ENCODE measurements around the gene LINGO3. TPM values are rescaled to one million over a fixed set of nuclear protein-coding genes. Genes with fewer than 3 reads are reported as not detected.

The LINGO3 gene
- total RNA-seq, 1 donor from 2014 or later = not detected

DNA sequence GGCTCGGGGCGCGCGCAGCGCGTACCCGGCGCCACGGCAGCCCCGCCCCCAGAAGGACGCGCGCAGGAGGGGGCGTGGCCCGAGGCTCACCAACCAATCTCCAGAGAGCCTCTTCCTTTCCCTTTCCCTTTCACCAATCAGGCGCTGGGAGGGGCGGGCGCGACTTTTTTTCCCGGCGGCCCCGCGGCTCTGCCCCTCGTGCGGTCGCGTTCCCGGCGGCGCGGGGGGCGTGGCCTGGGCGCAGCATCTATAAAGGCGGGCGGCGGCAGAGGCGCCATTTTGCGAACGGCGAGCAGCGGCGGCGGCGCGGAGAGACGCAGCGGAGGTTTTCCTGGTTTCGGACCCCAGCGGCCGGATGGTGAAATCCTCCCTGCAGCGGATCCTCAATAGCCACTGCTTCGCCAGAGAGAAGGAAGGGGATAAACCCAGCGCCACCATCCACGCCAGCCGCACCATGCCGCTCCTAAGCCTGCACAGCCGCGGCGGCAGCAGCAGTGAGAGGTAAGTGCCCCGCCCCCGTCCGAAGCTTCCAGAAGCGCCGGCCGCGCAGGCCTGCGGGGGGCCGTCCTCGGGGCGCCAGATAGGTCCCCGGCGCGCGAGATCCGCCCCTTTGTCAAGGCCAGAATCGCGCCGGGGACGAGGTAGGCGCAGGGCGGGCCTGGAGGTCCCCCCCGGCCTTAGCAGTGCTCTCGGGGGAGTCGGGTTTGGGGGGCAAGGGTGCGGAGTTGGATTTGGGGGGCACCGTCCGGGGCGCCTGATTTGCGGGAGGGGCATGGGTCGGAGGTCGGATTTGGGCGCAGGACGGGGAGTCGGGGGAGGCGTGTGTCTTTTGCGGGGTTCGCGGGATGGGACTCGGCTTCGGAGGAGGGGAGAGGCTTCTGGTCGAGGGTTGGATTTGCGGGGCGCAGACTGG is 38.5 kb downstream of the LINGO3 start:
- intact Hi-C loops (cut with DNase I) = no loop called here
- Histone ChIP-seq H3K4me1 (peaks cover 76% of the 10 kb centered on the region), H3K36me3 (peaks cover 25% of the 10 kb centered on the region), H3K27me3 (ENCODE audit: low read depth) (no peaks in the 10 kb centered on the region), H3K27ac (peak overlapping the region; percentile 99), H3K9me3 (no peaks in the 10 kb centered on the region), H3K4me3 (peak overlapping the region; percentile 92)
- DNase-seq = peak; percentile 98
- peak; percentile 91 to 94 for ATAC-seq
- TF ChIP-seq, protein P1, sequence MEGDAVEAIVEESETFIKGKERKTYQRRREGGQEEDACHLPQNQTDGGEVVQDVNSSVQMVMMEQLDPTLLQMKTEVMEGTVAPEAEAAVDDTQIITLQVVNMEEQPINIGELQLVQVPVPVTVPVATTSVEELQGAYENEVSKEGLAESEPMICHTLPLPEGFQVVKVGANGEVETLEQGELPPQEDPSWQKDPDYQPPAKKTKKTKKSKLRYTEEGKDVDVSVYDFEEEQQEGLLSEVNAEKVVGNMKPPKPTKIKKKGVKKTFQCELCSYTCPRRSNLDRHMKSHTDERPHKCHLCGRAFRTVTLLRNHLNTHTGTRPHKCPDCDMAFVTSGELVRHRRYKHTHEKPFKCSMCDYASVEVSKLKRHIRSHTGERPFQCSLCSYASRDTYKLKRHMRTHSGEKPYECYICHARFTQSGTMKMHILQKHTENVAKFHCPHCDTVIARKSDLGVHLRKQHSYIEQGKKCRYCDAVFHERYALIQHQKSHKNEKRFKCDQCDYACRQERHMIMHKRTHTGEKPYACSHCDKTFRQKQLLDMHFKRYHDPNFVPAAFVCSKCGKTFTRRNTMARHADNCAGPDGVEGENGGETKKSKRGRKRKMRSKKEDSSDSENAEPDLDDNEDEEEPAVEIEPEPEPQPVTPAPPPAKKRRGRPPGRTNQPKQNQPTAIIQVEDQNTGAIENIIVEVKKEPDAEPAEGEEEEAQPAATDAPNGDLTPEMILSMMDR (IDR thresholded peaks at IDR 0.05) = peak; percentile 13

DNA sequence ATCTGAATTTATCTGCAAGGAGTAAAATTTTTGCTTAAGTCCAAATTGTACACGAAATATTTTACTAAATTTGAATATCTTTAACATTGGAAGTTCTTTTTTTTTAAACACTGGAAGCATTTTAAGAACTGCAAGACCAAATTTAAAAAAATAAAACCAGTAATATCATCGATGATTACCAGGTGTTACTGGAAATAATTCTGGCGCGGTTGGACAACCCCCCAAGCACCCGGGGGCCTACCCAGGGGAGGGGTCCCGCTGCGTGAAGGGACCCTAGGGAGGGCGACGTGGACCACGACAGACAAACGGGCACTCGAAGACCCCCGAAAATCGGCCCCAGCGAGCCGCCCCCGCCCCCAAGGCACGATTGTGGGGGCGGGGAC is 39.1 kb downstream of the LINGO3 start:
- Histone ChIP-seq H3K27me3 (ENCODE audit: low read depth) (no peaks in the 10 kb centered on the region), H3K27ac (peak overlapping the region; percentile 56), H3K4me3 (peak overlapping the region; percentile 92), H3K36me3 (peaks cover 25% of the 10 kb centered on the region), H3K4me1 (peaks cover 70% of the 10 kb centered on the region), H3K9me3 (no peaks in the 10 kb centered on the region)
- ATAC-seq (no peak), DNase-seq (no peak)
- TF ChIP-seq, protein P1 (IDR thresholded peaks at IDR 0.05) = no peak
- intact Hi-C loops (cut with DNase I) = no loop called here

DNA sequence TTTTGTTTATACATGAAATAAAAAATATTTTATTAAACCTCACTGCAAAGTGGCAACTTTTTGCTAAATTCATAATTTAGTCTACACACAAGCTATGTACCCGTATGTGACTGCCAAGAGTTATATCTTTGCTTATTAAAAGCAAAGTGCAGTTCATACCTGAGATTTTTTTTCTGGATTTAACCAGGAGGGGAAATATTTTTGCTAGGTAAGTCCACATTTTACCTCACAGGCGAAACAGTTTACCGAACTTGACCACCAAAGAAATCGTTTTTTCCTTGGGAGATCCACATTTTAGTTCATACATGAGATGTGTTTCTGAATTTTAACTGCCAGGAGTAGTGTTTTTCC is 39.5 kb downstream of the LINGO3 start:
- H3K27ac ChIP-seq = no peak overlapping the region
- DNase-seq = no peak
- no peak for ATAC-seq
- TF ChIP-seq, protein P1 (IDR thresholded peaks at IDR 0.05) = no peak
- H3K4me1 ChIP-seq = peaks cover 66% of the 10 kb centered on the region
- no peaks in the 10 kb centered on the region for H3K9me3 ChIP-seq
- no peaks in the 10 kb centered on the region for H3K27me3 ChIP-seq (ENCODE audit: low read depth)
- peaks cover 24% of the 10 kb centered on the region for H3K36me3 ChIP-seq
- H3K4me3 ChIP-seq = peak overlapping the region; percentile 92
- intact Hi-C loops (cut with DNase I) = no loop called here

DNA sequence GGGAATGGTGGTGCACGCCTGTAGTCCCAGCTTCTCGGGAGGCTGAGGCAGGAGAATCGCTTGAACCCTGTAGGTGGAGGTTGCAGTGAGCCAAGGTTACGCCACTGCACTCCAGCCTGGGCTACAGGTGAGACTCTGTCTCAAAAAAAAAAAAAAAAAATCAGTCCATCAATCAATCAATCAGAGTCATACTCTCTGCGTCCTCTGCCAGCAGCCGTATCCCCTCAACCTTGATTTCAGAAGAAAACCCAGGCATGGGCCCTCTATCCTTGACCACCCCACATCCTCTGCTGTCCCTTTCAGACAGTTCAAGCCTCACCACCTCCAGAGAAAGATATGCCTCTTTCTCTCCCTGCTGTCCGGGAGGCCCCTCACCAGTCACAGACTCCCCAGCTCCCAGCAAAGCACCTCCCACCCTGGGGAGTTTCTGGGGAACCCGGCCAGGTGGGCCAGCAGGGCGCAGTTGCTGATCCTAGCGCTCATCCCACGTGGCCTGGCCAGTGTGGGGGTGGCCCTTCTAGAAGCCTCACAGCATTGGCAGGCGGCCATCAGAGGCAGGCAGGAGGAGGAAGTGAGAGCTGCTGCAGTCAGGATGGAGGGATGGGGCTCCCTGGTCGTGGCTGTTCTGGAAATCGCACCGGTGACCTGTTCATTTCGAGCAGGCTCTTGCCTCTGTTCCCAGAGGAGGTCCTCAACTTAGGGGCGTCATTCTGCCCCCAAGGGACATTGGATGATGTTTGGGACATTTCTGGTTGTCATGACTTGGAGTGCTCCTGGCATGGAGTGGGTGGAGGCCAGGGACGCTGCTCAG is 41.6 kb downstream of the LINGO3 start:
- H3K9me3 ChIP-seq = no peaks in the 10 kb centered on the region
- H3K27ac ChIP-seq = peak overlapping the region; percentile 20
- TF ChIP-seq, protein P1 (IDR thresholded peaks at IDR 0.05) = no peak
- peak overlapping the region; percentile 14 for H3K4me3 ChIP-seq
- H3K4me1 ChIP-seq = peaks cover 45% of the 10 kb centered on the region
- ATAC-seq = peak in 1 of 2 donors; percentile 20
- intact Hi-C loops (cut with DNase I) = no loop called here
- H3K36me3 ChIP-seq = peaks cover 3% of the 10 kb centered on the region
- H3K27me3 ChIP-seq (ENCODE audit: low read depth) = no peaks in the 10 kb centered on the region
- DNase-seq = peak; percentile 94

DNA sequence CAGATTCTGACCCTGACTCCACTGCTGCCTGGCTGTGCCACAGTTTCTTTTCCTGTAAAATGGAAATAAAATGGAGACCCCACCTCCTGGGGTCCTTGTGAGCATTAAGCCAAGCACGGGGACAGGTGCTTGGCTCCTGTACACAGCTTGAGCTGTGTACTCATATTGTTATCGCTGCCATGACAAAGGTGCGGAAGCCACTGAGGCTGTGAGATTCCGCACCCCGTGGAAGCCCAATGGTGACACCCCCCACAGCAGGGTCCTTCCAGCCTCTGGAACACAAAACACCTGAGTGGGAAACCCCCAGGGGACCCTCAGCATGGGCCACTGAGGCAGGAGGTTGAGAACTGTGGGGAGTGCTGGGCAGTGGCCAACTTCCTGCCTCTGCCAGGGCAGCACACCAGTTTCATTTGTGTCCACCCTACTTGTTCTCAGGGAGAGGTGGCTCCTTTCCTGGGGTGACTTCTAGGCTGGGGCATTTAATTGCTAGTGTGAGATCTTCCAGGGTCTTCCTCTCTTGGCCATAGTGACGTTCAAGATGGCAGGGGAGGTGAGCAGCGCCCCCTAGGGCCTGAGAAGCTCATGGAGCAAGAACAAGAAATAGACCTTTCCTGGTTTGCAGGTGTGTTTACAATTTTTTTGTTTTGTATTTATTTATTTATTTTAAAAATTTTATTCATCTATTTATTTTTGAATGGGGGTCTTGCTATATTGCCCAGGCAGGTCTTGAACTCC is 46.3 kb downstream of the LINGO3 start:
- intact Hi-C loops (cut with DNase I) = no loop called here
- TF ChIP-seq, protein P1 (IDR thresholded peaks at IDR 0.05) = peak; percentile 64
- DNase-seq (no peak), ATAC-seq (no peak)
- Histone ChIP-seq H3K4me3 (no peak overlapping the region), H3K9me3 (no peaks in the 10 kb centered on the region), H3K27me3 (ENCODE audit: low read depth) (no peaks in the 10 kb centered on the region), H3K27ac (no peak overlapping the region), H3K36me3 (no peaks in the 10 kb centered on the region), H3K4me1 (peaks cover 18% of the 10 kb centered on the region)

Measured in lower lobe of right lung (tissue), 2 donors.